GM19025 (cell line): ENCODE measurements around the gene COL18A1.

ENCODE experiments used
- ATAC-seq: cut with Tn5 transposase; IDR thresholded peaks from one replicate; pipeline ENCODE4 v1.9.1; 2021; ENCODE audit warnings: mild to moderate bottlenecking, low read depth, moderate library complexity; ENCODE audit not compliant: unreplicated experiment

The COL18A1 gene

GRCh38 chr21:45381865-45382696, 22.9 kb upstream of the COL18A1 start:
- no peak for ATAC-seq

GRCh38 chr21:45382697-45382997, 22.3 kb upstream of the COL18A1 start:
- ATAC-seq = no peak

GRCh38 chr21:45383111-45383614, 21.8 kb upstream of the COL18A1 start:
- no peak for ATAC-seq

- no peak for ATAC-seq
Observed at GRCh38 chr21:45383615-45384201, 21.3 kb upstream of the COL18A1 start.

- ATAC-seq = no peak
Observed at GRCh38 chr21:45384656-45385548, 20.1 kb upstream of the COL18A1 start.

GRCh38 chr21:45385549-45386050, 19.4 kb upstream of the COL18A1 start:
- no peak for ATAC-seq

- no peak for ATAC-seq
Observed at GRCh38 chr21:45386336-45386727, 18.6 kb upstream of the COL18A1 start.

GRCh38 chr21:45386728-45387371, 18.1 kb upstream of the COL18A1 start:
- ATAC-seq = no peak

GRCh38 chr21:45387506-45387905, 17.5 kb upstream of the COL18A1 start:
- no peak for ATAC-seq

- ATAC-seq = no peak
Observed at GRCh38 chr21:45388011-45388521, 16.9 kb upstream of the COL18A1 start.

GRCh38 chr21:45388611-45389296, 16.2 kb upstream of the COL18A1 start:
- no peak for ATAC-seq

- ATAC-seq = no peak
Observed at GRCh38 chr21:45390121-45390751, 14.7 kb upstream of the COL18A1 start.

- no peak for ATAC-seq
Observed at GRCh38 chr21:45390831-45391742, 13.9 kb upstream of the COL18A1 start.

- ATAC-seq = no peak
Observed at GRCh38 chr21:45391743-45392572, 13.0 kb upstream of the COL18A1 start.

- no peak for ATAC-seq
Observed at GRCh38 chr21:45392573-45392971, 12.4 kb upstream of the COL18A1 start.

GRCh38 chr21:45393021-45393420, 11.9 kb upstream of the COL18A1 start:
- no peak for ATAC-seq
